ENCODE measurements around the gene HES6.

GRCh38 chr2:238216651-238217184 is 23.1 kb downstream of the HES6 start:
- TF ChIP-seq CTCF (conservative IDR thresholded peaks at IDR 0.05; ENCODE audit: low read length) (no peak), EZH2phosphoT487 (IDR thresholded peaks at IDR 0.05; ENCODE audit: borderline replicate concordance) (no peak)

All from Loucy (cell line).